ENCODE data around the gene HTR4.
A peak's percentile ranks its signal among the peaks of the same experiment; 100 is the strongest.

HTR4 gene

DNA sequence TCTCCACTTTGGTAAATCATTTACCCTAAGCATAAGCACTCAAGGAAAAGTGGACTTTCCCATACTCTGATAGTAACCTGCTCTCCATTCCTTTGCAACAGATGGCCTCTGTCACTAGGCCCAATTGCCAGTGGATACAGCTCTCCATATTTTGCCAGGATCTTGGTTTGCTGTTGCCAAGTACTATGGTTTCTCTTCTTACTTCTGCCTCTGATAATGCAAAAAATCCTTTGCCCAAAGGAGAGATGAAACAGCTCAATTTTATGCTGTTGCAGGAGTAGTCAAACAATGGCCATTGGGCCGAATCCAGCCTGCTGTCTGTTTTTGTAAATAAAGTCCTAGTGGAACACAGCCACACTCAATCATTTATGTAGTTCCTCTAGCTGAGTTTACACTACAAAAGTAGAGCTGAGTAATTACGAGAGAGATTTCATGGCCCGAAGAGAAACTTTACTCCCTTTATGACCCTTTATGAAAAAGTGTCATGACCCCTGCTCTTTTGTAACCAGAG is 92.5 kb downstream of the HTR4 start:
- DNase-seq (ENCODE audit: low read depth) = no peak
- TF ChIP-seq CTCF (conservative IDR thresholded peaks at IDR 0.05; ENCODE audit: low read depth, low read length) = no peak
- no peak overlapping the region for H3K4me3 ChIP-seq (ENCODE audit: low read length)

GRCh38 chr5:148559461-148559860 is 94.9 kb downstream of the HTR4 start:
- H3K4me3 ChIP-seq (ENCODE audit: low read length) = no peak overlapping the region
- DNase-seq (ENCODE audit: low read depth) = no peak
- no peak for TF ChIP-seq CTCF (conservative IDR thresholded peaks at IDR 0.05; ENCODE audit: low read depth, low read length)

- H3K4me3 ChIP-seq (ENCODE audit: low read length) = no peak overlapping the region
- TF ChIP-seq CTCF (conservative IDR thresholded peaks at IDR 0.05; ENCODE audit: low read depth, low read length) = no peak
- no peak for DNase-seq (ENCODE audit: low read depth)
Observed at GRCh38 chr5:148558892-148559291, 95.4 kb downstream of the HTR4 start.

DNA sequence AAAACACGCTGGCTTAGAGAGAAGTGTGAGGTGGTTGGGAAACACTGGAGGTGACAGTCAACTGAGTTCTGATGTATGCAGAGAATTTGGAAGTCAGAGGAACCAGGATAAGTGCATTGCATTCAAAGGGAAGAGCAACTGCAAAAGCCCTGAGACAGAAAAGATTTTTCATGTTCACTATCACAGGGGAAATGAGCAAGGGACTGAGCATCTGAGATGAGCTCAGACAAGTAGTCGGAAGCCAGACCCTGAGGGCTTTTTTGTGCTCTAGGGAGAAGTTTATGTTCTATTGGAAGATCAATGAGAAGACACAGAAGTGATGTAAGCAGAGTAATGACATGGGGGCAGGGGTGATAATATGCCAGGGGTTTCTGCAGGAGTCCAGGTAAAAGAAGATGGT is 97.5 kb downstream of the HTR4 start:
- no peak for DNase-seq (ENCODE audit: low read depth)
- no peak for TF ChIP-seq CTCF (conservative IDR thresholded peaks at IDR 0.05; ENCODE audit: low read depth, low read length)
- no peak overlapping the region for H3K4me3 ChIP-seq (ENCODE audit: low read length)

GRCh38 chr5:148554621-148555020 is 99.7 kb downstream of the HTR4 start:
- DNase-seq (ENCODE audit: low read depth) = no peak
- H3K4me3 ChIP-seq (ENCODE audit: low read length) = no peak overlapping the region
- TF ChIP-seq CTCF (conservative IDR thresholded peaks at IDR 0.05; ENCODE audit: low read depth, low read length) = no peak

DNA sequence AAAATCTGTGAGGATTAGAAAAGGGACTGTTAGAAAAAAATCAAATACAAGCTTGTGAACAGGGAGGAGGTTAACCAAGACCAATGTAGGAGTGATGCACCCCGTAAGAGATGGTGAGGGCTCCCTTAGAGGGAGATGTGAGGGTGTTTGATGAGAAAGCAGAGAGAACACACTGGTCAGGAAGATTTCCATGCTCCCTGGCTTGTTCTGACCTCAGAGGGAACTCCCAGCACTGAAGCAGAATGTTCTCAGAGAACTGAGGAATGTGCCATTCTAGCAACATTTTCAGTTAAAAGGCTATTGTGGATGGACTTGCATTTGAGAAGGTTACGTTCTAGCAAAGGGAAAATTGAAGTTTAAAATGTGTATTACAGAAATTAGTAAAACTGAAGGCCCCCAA is 110.6 kb downstream of the HTR4 start:
- TF ChIP-seq CTCF (conservative IDR thresholded peaks at IDR 0.05; ENCODE audit: low read depth, low read length) = no peak
- no peak overlapping the region for H3K4me3 ChIP-seq (ENCODE audit: low read length)
- DNase-seq (ENCODE audit: low read depth) = peak; percentile 2

DNA sequence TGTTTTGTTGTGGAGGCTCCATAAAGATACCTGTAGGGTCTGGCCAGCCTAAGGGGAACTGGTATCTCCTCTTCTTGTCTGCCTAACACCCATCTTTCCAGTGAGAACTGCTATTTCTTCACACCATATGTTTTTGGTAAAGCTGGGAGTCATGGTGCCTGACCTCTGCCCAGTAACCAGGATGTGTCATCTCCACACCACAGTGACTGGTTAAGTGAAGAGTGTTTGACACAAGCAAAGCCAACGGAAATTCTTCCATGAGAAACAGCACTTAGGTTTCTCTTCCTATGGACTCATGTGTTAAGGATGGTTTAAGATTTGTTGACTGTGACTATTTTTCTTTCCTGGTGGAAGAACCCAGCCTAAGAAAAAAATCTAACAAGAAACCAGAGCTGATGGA is 111.5 kb downstream of the HTR4 start:
- TF ChIP-seq CTCF (conservative IDR thresholded peaks at IDR 0.05; ENCODE audit: low read depth, low read length) = no peak
- no peak overlapping the region for H3K4me3 ChIP-seq (ENCODE audit: low read length)
- DNase-seq (ENCODE audit: low read depth) = no peak
